ACHN (cell line): ENCODE measurements around the gene AGPAT2.
"Not testable (repeated sequence)": the region's sequence is repeated elsewhere in the genome, so short reads cannot be mapped to it uniquely, and the experiment has no call there.

Source experiments
- DNase-seq: peaks from one replicate; pipeline ENCODE4 v3.0.0-alpha.2; 2015
- in situ Hi-C: cut with HindIII; loops from 2 replicates; pipeline ENCODE4 v1.10.0; 2017; ENCODE audit warnings: low sequenced_read_pairs, low pct_ligation_motif_present, low pct_unique_long_range_greater_than_20kb

The AGPAT2 gene

GRCh38 chr9:136707011-136707410, 19.8 kb upstream of the AGPAT2 start:
- DNase-seq: no peak
- in situ Hi-C loops: no loop called here

GRCh38 chr9:136705564-136705963, 18.3 kb upstream of the AGPAT2 start:
- in situ Hi-C loops: no loop called here
- DNase-seq: no peak

- in situ Hi-C loops, DNase-seq: not testable (repeated sequence)
Measured at GRCh38 chr9:136704741-136705140, 17.5 kb upstream of the AGPAT2 start.

GRCh38 chr9:136703276-136703860, 16.1 kb upstream of the AGPAT2 start:
- in situ Hi-C loops: no loop called here

GRCh38 chr9:136701668-136702053, 14.4 kb upstream of the AGPAT2 start:
- in situ Hi-C loops: no loop called here
- no peak for DNase-seq

More at GRCh38 chr9:136703276-136703860, 16.1 kb upstream of the AGPAT2 start:
- DNase-seq: no peak

GRCh38 chr9:136700959-136701667, 13.9 kb upstream of the AGPAT2 start:
- in situ Hi-C loops: no loop called here

GRCh38 chr9:136700304-136700703, 13.0 kb upstream of the AGPAT2 start:
- DNase-seq: no peak

More at GRCh38 chr9:136700959-136701667, 13.9 kb upstream of the AGPAT2 start:
- no peak for DNase-seq

GRCh38 chr9:136698635-136699246, 11.5 kb upstream of the AGPAT2 start:
- no peak for DNase-seq
- in situ Hi-C loops: no loop called here

More at GRCh38 chr9:136700304-136700703, 13.0 kb upstream of the AGPAT2 start:
- in situ Hi-C loops: no loop called here

GRCh38 chr9:136697821-136698526, 10.7 kb upstream of the AGPAT2 start:
- in situ Hi-C loops: no loop called here
- no peak for DNase-seq

GRCh38 chr9:136697146-136697820, 10.0 kb upstream of the AGPAT2 start:
- in situ Hi-C loops: no loop called here
- DNase-seq: peak; percentile 19

- no peak for DNase-seq
- in situ Hi-C loops: no loop called here
Measured at GRCh38 chr9:136696502-136696901, 9.2 kb upstream of the AGPAT2 start.

GRCh38 chr9:136695955-136696354, 8.7 kb upstream of the AGPAT2 start:
- in situ Hi-C loops: no loop called here
- DNase-seq: no peak

GRCh38 chr9:136695435-136695895, 8.2 kb upstream of the AGPAT2 start:
- in situ Hi-C loops: no loop called here
- DNase-seq: peak; percentile 64

GRCh38 chr9:136694872-136695247, 7.6 kb upstream of the AGPAT2 start:
- no peak for DNase-seq
- in situ Hi-C loops: no loop called here

GRCh38 chr9:136694163-136694871, 7.1 kb upstream of the AGPAT2 start:
- in situ Hi-C loops: no loop called here
- DNase-seq: peak; percentile 59

GRCh38 chr9:136693490-136694162, 6.4 kb upstream of the AGPAT2 start:
- in situ Hi-C loops: no loop called here
- DNase-seq: peak; percentile 70

- in situ Hi-C loops: no loop called here
- no peak for DNase-seq
Measured at GRCh38 chr9:136693135-136693489, 5.9 kb upstream of the AGPAT2 start.
